Osteoblast (primary cell): ENCODE results near the gene OR14A2. TPM values are rescaled to one million over a fixed set of nuclear protein-coding genes. Genes with fewer than 3 reads are reported as not detected.
"Not testable (repeated sequence)": the region's sequence is repeated elsewhere in the genome, so short reads cannot be mapped to it uniquely, and the experiment has no call there.

ENCODE experiments used
- DNase-seq: peaks from one replicate; pipeline ENCODE4 v3.0.0; 2011; ENCODE audit warnings: low spot score, mixed read lengths; ENCODE audit not compliant: insufficient read length; ENCODE audit errors: missing footprints
- H2AFZ ChIP-seq: 2 replicates; pipeline ENCODE4 v1.6.0; 2011; ENCODE audit warnings: mild to moderate bottlenecking, low read length
- H3K27ac ChIP-seq: 2 replicates; pipeline ENCODE4 v1.5.1; 2011; ENCODE audit warnings: mild to moderate bottlenecking, low read depth, low read length, moderate library complexity
- H3K27me3 ChIP-seq: 2 replicates; pipeline ENCODE4 v1.6.0; 2012; ENCODE audit warnings: mild to moderate bottlenecking, control low read depth, inconsistent platforms, low read length, moderate library complexity; ENCODE audit not compliant: insufficient read depth
- H3K36me3 ChIP-seq: 2 replicates; pipeline ENCODE4 v1.5.1; 2011; ENCODE audit warnings: mild to moderate bottlenecking, low read length, control low read depth, moderate library complexity; ENCODE audit not compliant: insufficient read depth
- H3K4me1 ChIP-seq: 2 replicates; pipeline ENCODE4 v1.5.1; 2011; ENCODE audit warnings: mild to moderate bottlenecking, low read length, control low read depth, moderate library complexity; ENCODE audit not compliant: insufficient read depth
- H3K4me2 ChIP-seq: 2 replicates; pipeline ENCODE4 v1.6.0; 2011; ENCODE audit warnings: mild to moderate bottlenecking, low read length; ENCODE audit not compliant: insufficient read depth
- H3K4me3 ChIP-seq: fragments of 200-600 bp; sonication (generic); 3 replicates; pipeline ENCODE4 v1.5.1; 2012; ENCODE audit warnings: mild to moderate bottlenecking, low read length, inconsistent platforms; ENCODE audit not compliant: insufficient read depth
- H3K79me2 ChIP-seq: 2 replicates; pipeline ENCODE4 v1.6.0; 2012; ENCODE audit warnings: mild to moderate bottlenecking, low read length, control low read depth, inconsistent platforms; ENCODE audit not compliant: insufficient read depth
- H3K9me3 ChIP-seq: 2 replicates; pipeline ENCODE4 v1.5.1; 2011; ENCODE audit warnings: low read depth, low read length, control low read depth
- H4K20me1 ChIP-seq: 2 replicates; pipeline ENCODE4 v1.6.0; 2012; ENCODE audit warnings: mild to moderate bottlenecking, low read length, control low read depth; ENCODE audit not compliant: insufficient read depth
- total RNA-seq: library from RNA; depleted of rRNA; stranded (reverse); fragments of >200 nt; gene quantifications from 2 replicates; pipeline ENCODE4 v1.2.3, GENCODE V29; 2012
- TF ChIP-seq, protein P1 (sequence below): IDR thresholded peaks from 2 replicates; pipeline ENCODE4 v1.5.1; 2011; ENCODE audit warnings: mild to moderate bottlenecking, low read depth, low read length, moderate library complexity; ENCODE audit errors: extremely low read depth

The OR14A2 gene
- not detected in 2 replicates for total RNA-seq

DNA sequence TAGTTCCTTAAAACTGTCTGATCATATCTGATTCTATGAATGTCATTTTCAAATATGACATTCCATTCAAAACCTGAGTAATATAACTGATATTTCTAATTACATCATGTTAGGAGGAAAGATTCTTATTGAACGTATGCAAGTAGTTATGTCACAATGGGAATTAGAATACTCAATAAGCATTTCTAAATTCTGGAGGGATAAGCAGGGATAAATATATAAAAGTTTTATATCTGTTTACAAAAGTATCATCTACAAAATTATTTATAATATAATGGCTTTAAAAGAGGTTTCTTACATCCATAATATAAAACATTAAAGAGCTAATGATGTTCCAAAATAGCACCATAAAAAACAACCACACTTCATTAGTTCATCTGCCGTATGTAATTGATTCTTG, at the start of gene OR14A2:
TSS of gene OR14A2 (minus strand) at position 101 of the 400 bp plus-strand sequence.
- Histone ChIP-seq H3K4me2 (no peak within 1 kb of the TSS), H4K20me1 (no peaks in the 10 kb centered on the region), H3K36me3 (no peaks in the 10 kb centered on the region), H2AFZ (no peak within 1 kb of the TSS), H3K4me3 (no peak within 1 kb of the TSS), H3K27ac (no peak within 1 kb of the TSS), H3K9me3 (peaks cover 11% of the 10 kb centered on the region), H3K79me2 (no peaks in the 10 kb centered on the region), H3K27me3 (no peaks in the 10 kb centered on the region), H3K4me1 (no peaks in the 10 kb centered on the region)
- no peak for DNase-seq
- TF ChIP-seq, protein P1, sequence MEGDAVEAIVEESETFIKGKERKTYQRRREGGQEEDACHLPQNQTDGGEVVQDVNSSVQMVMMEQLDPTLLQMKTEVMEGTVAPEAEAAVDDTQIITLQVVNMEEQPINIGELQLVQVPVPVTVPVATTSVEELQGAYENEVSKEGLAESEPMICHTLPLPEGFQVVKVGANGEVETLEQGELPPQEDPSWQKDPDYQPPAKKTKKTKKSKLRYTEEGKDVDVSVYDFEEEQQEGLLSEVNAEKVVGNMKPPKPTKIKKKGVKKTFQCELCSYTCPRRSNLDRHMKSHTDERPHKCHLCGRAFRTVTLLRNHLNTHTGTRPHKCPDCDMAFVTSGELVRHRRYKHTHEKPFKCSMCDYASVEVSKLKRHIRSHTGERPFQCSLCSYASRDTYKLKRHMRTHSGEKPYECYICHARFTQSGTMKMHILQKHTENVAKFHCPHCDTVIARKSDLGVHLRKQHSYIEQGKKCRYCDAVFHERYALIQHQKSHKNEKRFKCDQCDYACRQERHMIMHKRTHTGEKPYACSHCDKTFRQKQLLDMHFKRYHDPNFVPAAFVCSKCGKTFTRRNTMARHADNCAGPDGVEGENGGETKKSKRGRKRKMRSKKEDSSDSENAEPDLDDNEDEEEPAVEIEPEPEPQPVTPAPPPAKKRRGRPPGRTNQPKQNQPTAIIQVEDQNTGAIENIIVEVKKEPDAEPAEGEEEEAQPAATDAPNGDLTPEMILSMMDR: no peak

DNA sequence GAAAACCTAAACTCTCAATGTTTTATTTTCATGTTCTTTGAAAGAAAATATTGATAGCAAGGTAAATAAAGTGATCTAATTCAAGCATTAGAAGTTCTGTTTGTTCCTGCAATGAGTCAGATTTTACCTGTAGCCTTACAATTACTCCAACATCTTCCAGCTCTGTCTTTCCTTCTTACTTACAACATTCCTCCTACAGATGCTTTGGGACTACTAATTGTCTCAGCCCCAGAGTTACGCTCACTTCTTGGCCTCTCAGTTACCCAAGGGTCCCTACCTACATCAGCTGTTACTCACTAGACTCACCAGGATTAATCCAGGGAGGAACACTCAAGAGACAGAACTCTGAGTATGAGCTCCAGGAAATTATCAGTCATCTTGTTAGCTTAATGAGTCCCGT, 49.6 kb upstream of the OR14A2 start:
- Histone ChIP-seq H3K79me2 (no peaks in the 10 kb centered on the region), H3K4me2 (no peak overlapping the region), H3K4me1 (no peaks in the 10 kb centered on the region), H3K4me3 (no peak overlapping the region), H4K20me1 (no peaks in the 10 kb centered on the region), H3K9me3 (peaks cover 6% of the 10 kb centered on the region), H2AFZ (no peak overlapping the region), H3K27me3 (no peaks in the 10 kb centered on the region), H3K36me3 (no peaks in the 10 kb centered on the region), H3K27ac (no peak overlapping the region)
- DNase-seq: no peak
- TF ChIP-seq, protein P1: no peak

DNA sequence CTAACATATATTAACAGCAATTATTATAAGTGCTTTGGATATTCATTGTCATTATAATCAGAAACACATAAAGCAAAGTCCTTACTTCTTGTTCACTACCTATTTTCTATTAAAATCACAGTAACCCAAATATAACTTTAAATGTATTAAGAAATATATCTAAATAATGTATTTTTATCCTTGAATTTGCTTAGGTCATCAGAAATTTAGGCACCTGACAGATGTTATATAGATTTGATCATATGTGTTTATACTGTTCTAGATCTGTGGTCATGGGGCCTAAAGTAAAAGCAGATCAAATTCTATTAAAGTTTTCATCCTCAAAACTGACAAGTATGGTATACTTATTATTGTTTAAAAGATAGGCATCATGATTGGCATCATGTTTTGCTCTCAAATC, 21.7 kb upstream of the OR14A2 start:
- Histone ChIP-seq H2AFZ (no peak overlapping the region), H3K4me2 (no peak overlapping the region), H3K27me3 (no peaks in the 10 kb centered on the region), H3K27ac (no peak overlapping the region), H3K4me3 (no peak overlapping the region), H3K9me3 (no peaks in the 10 kb centered on the region), H3K36me3 (no peaks in the 10 kb centered on the region), H4K20me1 (no peaks in the 10 kb centered on the region), H3K4me1 (no peaks in the 10 kb centered on the region), H3K79me2 (no peaks in the 10 kb centered on the region)
- DNase-seq: no peak
- TF ChIP-seq, protein P1: no peak

DNA sequence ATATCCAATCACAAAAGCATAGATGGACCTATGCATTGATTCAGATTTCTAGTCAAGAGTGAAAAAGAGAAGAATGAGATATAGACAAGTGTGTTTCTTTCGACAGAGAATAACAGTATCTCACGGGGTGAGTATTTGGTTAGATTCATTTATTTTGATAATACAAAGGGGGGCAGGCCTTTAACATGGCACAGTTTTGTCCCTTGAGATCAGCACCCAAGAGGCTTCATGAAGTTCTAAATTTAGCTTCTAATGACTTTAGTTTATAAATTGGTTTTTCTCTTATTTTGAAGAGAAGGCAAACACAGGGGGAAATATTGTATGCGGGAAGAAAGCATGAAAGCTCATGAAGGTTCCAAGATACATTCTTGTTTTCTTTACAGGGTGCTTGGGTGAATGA, 12.5 kb upstream of the OR14A2 start, which contains the start of gene OR1C1:
TSS of gene OR1C1 (minus strand) at position 101 of the 400 bp plus-strand sequence. CDS start 2,150 bp downstream, outside the sequence.
- Histone ChIP-seq H3K27me3 (no peaks in the 10 kb centered on the region), H3K4me1 (no peaks in the 10 kb centered on the region), H4K20me1 (no peaks in the 10 kb centered on the region), H2AFZ (no peak within 1 kb of the TSS), H3K9me3 (no peaks in the 10 kb centered on the region), H3K79me2 (no peaks in the 10 kb centered on the region), H3K4me3 (no peak within 1 kb of the TSS), H3K36me3 (no peaks in the 10 kb centered on the region), H3K27ac (no peak within 1 kb of the TSS), H3K4me2 (no peak within 1 kb of the TSS)
- TF ChIP-seq, protein P1: no peak
- no peak for DNase-seq

DNA sequence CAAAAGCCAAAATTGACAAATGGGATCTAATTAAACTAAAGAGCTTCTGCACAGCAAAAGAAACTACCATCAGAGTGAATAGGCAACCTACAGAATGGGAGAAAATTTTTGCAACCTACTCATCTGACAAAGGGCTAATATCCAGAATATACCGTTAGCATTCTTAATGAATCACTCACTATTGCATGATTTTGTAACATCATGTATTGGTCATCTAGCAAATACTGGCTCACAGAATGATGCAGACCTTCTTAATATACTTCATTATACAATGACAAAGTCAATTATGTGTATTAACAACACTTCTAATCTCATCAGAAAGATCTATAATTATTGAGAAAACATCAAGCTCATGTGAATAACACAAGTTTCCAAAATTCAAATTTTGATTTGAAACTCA, 6.4 kb upstream of the OR14A2 start:
- not testable (repeated sequence) for H2AFZ ChIP-seq, H3K4me3 ChIP-seq, H3K27ac ChIP-seq, H3K4me1 ChIP-seq, H3K9me3 ChIP-seq, DNase-seq, H3K79me2 ChIP-seq, H3K36me3 ChIP-seq, H3K27me3 ChIP-seq, H3K4me2 ChIP-seq, H4K20me1 ChIP-seq
